CD14-positive monocyte (primary cell): ENCODE results near the gene ZNF683. TPM values are rescaled to one million over a fixed set of nuclear protein-coding genes. Genes with fewer than 3 reads are reported as not detected.

Experiments
- DNase-seq, 3 donors: peaks; one replicate each; pipeline ENCODE4 v3.0.0-alpha.2; 2011 to 2022
- H2AFZ ChIP-seq: 2 replicates; pipeline ENCODE4 v1.6.0; 2012; ENCODE audit warnings: mild to moderate bottlenecking, low read depth, low read length, inconsistent platforms; ENCODE audit not compliant: insufficient read depth, poor library complexity, severe bottlenecking
- H3K27ac ChIP-seq, 2 donors: 1 replicate in 1 of 2; 2 replicates in 1 of 2; pipeline ENCODE4 v1.5.1; 2012 to 2013; ENCODE audit warnings: low read length in 2 of 2, control low read depth in 1 of 2, inconsistent platforms in 1 of 2, low read depth in 1 of 2, mild to moderate bottlenecking in 1 of 2
- H3K27me3 ChIP-seq, 2 donors: one replicate each; pipeline versions ENCODE4 v1.6.0 to v1.6.1; 2011 to 2013; ENCODE audit warnings: low read length in 2 of 2; ENCODE audit not compliant: control insufficient read depth in 2 of 2, insufficient read depth in 2 of 2
- H3K36me3 ChIP-seq, 2 donors: replicated peaks in 1 of 2; 1 replicate in 1 of 2; 2 replicates in 1 of 2; pipeline versions ENCODE4 v1.5.1 to v1.6.1; 2012 to 2013; ENCODE audit warnings: low read length in 2 of 2, control low read depth in 1 of 2, inconsistent platforms in 1 of 2, mild to moderate bottlenecking in 1 of 2; ENCODE audit not compliant: insufficient read depth in 2 of 2, control insufficient read depth in 1 of 2
- H3K4me1 ChIP-seq, 2 donors: 1 replicate in 1 of 2; 2 replicates in 1 of 2; pipeline versions ENCODE4 v1.5.1 to v1.6.1; 2012 to 2013; ENCODE audit warnings: low read length in 2 of 2, control low read depth in 1 of 2, inconsistent platforms in 1 of 2, mild to moderate bottlenecking in 1 of 2, moderate library complexity in 1 of 2; ENCODE audit not compliant: insufficient read depth in 2 of 2, control insufficient read depth in 1 of 2
- H3K4me2 ChIP-seq: replicated peaks from 2 replicates; pipeline ENCODE3; 2012; ENCODE audit warnings: low read length, moderate library complexity, mild to moderate bottlenecking; ENCODE audit not compliant: poor library complexity, severe bottlenecking; ENCODE audit errors: extremely low read depth
- H3K4me3 ChIP-seq, 3 experiments: fragments of 200-600 bp in 1 of 3; sonication (generic) in 1 of 3; replicated peaks in 1 of 3; 1 replicate in 2 of 3; 2 replicates in 1 of 3; pipeline ENCODE4 v1.5.1; 2011 to 2013; ENCODE audit warnings: low read length in 3 of 3, mild to moderate bottlenecking in 3 of 3, control low read depth in 2 of 3, low read depth in 2 of 3, inconsistent platforms in 1 of 3, moderate library complexity in 1 of 3
- H3K79me2 ChIP-seq: 2 replicates; pipeline ENCODE4 v1.6.0; 2012; ENCODE audit warnings: mild to moderate bottlenecking, control low read depth, inconsistent platforms, low read length, moderate library complexity; ENCODE audit not compliant: insufficient read depth
- H3K9ac ChIP-seq: 2 replicates; pipeline ENCODE4 v1.6.0; 2017; ENCODE audit warnings: low read length, mild to moderate bottlenecking; ENCODE audit not compliant: insufficient read depth, poor library complexity, severe bottlenecking
- H3K9me3 ChIP-seq, 2 donors: replicated peaks in 1 of 2; 1 replicate in 1 of 2; 2 replicates in 1 of 2; pipeline versions ENCODE4 v1.5.1 to v1.6.1; 2012 to 2013; ENCODE audit warnings: low read length in 2 of 2, control low read depth in 1 of 2; ENCODE audit not compliant: control insufficient read depth in 1 of 2, insufficient read depth in 1 of 2
- H4K20me1 ChIP-seq: 2 replicates; pipeline ENCODE4 v1.6.0; 2012; ENCODE audit warnings: mild to moderate bottlenecking, low read length, control low read depth, moderate library complexity; ENCODE audit not compliant: insufficient read depth
- H3K27ac Mint-ChIP-seq, 7 donors: one replicate each; pipeline ENCODE4 v1.8.0; 2020; ENCODE audit warnings: mild to moderate bottlenecking in 7 of 7, mixed read lengths in 7 of 7, moderate library complexity in 6 of 7, inconsistent platforms in 2 of 7
- H3K27me3 Mint-ChIP-seq, 3 donors: one replicate each; pipeline ENCODE4 v1.8.0; 2021 to 2022; ENCODE audit warnings: low read depth in 3 of 3, mild to moderate bottlenecking in 3 of 3, mixed read lengths in 3 of 3, moderate library complexity in 3 of 3, inconsistent platforms in 1 of 3
- H3K36me3 Mint-ChIP-seq, 2 donors: one replicate each; pipeline ENCODE4 v1.8.0; 2020; ENCODE audit warnings: mixed read lengths in 2 of 2, inconsistent platforms in 1 of 2, mild to moderate bottlenecking in 1 of 2
- H3K4me1 Mint-ChIP-seq: one replicate; pipeline ENCODE4 v1.8.0; 2020; ENCODE audit warnings: mild to moderate bottlenecking, mixed read lengths
- H3K4me3 Mint-ChIP-seq, 2 donors: one replicate each; pipeline ENCODE4 v1.8.0; 2020; ENCODE audit warnings: mild to moderate bottlenecking in 2 of 2, mixed read lengths in 2 of 2, moderate library complexity in 1 of 2
- H3K9me3 Mint-ChIP-seq, 7 donors: one replicate each; pipeline ENCODE4 v1.8.0; 2020 to 2022; ENCODE audit warnings: mixed read lengths in 7 of 7, mild to moderate bottlenecking in 6 of 7, moderate library complexity in 6 of 7, inconsistent platforms in 2 of 7
- CTCF ChIP-seq: fragments of 200-600 bp; IDR thresholded peaks from one replicate; pipeline ENCODE4 v1.8.0; 2022; ENCODE audit warnings: antibody characterized with exemption, mild to moderate bottlenecking
- WGBS: methylation state at CpG from one replicate; pipeline ENCODE4 v1.1.5; 2013; ENCODE audit warnings: missing lambda C conversion rate; ENCODE audit not compliant: insufficient coverage; 5-methylcytosine and 5-hydroxymethylcytosine counted together
- intact Hi-C, 2 donors: fragments of 100-400 bp; cut with micrococcal nuclease; formaldehyde crosslinking; loops; one replicate each; pipeline versions ENCODE4 v1.15.0 to v1.15.1; 2023
- polyA plus RNA-seq, 3 donors: library from polyadenylated mRNA; depleted of rRNA in 1 of 3; unstranded in 2 of 3; stranded (reverse) in 1 of 3; fragments of 300-500 nt in 2 of 3; fragments of >200 nt in 1 of 3; fragmentation: Illumina TruSeq in 2 of 3; gene quantifications; 1 replicate in 2 of 3; 2 replicates in 1 of 3; pipeline ENCODE4 v1.2.3, GENCODE V29; 2012 to 2021

ZNF683 gene
- polyA plus RNA-seq, 3 donors: not detected

GRCh38 chr1:26317612-26318337, 54.8 kb downstream of the ZNF683 start, which contains the start of gene CD52:
CD52 (plus strand) TSS chr1:26317958; CDS start chr1:26318018, 60 bp downstream.
- peaks cover 92 to 95% of the 10 kb centered on the region in 2 donors for H3K4me1 ChIP-seq
- peak in 1 of 3 donors; percentile 28 for DNase-seq
- H3K27ac Mint-ChIP-seq: peak within 1 kb of the TSS; percentile 86 to 99 (median 97)
- no peaks in the 10 kb centered on the region for H3K27me3 ChIP-seq
- peaks cover 93% of the 10 kb centered on the region for H3K4me1 Mint-ChIP-seq
- peaks cover 64% of the 10 kb centered on the region for H3K79me2 ChIP-seq
- intact Hi-C loops: loop anchor here (1.0 to 10.0 kb wide), 2 partner anchors 8 to 203 kb away; partner anchors contain the start of gene PDIK1L (in 1 of the 2)
- peak within 1 kb of the TSS; percentile 91 for H3K4me3 Mint-ChIP-seq
- H3K4me3 ChIP-seq: peak within 1 kb of the TSS; percentile 45 to 83 (median 50)
- peak within 1 kb of the TSS; percentile 74 for H3K9ac ChIP-seq
- peak within 1 kb of the TSS; percentile 82 for H3K4me2 ChIP-seq
- no peaks in the 10 kb centered on the region for H3K27me3 Mint-ChIP-seq
- peaks cover 9% of the 10 kb centered on the region for H4K20me1 ChIP-seq
- no peaks in the 10 kb centered on the region for H3K9me3 ChIP-seq
- H3K36me3 Mint-ChIP-seq: peaks cover 26 to 29% of the 10 kb centered on the region in 2 donors
- H3K36me3 ChIP-seq: peaks cover 9 to 23% of the 10 kb centered on the region in 2 donors
- no peaks in the 10 kb centered on the region for H3K9me3 Mint-ChIP-seq
- H3K27ac ChIP-seq: peak within 1 kb of the TSS; percentile 88 to 92
- H2AFZ ChIP-seq: peak within 1 kb of the TSS; percentile 39
- TF ChIP-seq CTCF: no peak
- 28% methylated on average over 8 of the region's 12 CpGs for WGBS

- peaks cover 5% of the 10 kb centered on the region for H4K20me1 ChIP-seq
- peaks cover 92 to 93% of the 10 kb centered on the region in 2 donors for H3K4me1 ChIP-seq
- TF ChIP-seq CTCF: no peak
- H3K9me3 ChIP-seq: no peaks in the 10 kb centered on the region
- peak overlapping the region; percentile 88 to 92 for H3K27ac ChIP-seq
- no peaks in the 10 kb centered on the region for H3K27me3 ChIP-seq
- Mint-ChIP-seq H3K27me3 (no peaks in the 10 kb centered on the region), H3K9me3 (no peaks in the 10 kb centered on the region), H3K36me3 (peaks cover 20 to 23% of the 10 kb centered on the region in 2 donors), H3K4me3 (peak overlapping the region; percentile 91), H3K4me1 (peaks cover 88% of the 10 kb centered on the region), H3K27ac (peak overlapping the region; percentile 86 to 99 (median 97))
- intact Hi-C loops: loop anchor here in 1 of 2 donors (10.0 kb wide), 1 partner anchor 202 kb away; the partner anchor contains the start of gene PDIK1L
- 0% methylated on average over 1 of the region's 2 CpGs for WGBS
- peaks cover 64% of the 10 kb centered on the region for H3K79me2 ChIP-seq
- H3K4me2 ChIP-seq: peak overlapping the region; percentile 82
- peak overlapping the region; percentile 5 for H2AFZ ChIP-seq
- peak in 2 of 3 donors; percentile 57 to 74 for DNase-seq
- peak overlapping the region; percentile 74 for H3K9ac ChIP-seq
- H3K36me3 ChIP-seq: peaks cover 9 to 17% of the 10 kb centered on the region in 2 donors
- H3K4me3 ChIP-seq: peak overlapping the region; percentile 45 to 83 (median 50)
Observed at GRCh38 chr1:26317146-26317545, 55.4 kb downstream of the ZNF683 start.
